ENCODE results near the gene RCBTB1. TPM values are rescaled to one million over a fixed set of nuclear protein-coding genes. Genes with fewer than 3 reads are reported as not detected.

The RCBTB1 gene
- total and polyA plus RNA-seq, 2 donors (not counting 3 experiments of a cell fraction or from before 2014, with no cell fraction given) = 12.1 to 23.8 TPM

DNA sequence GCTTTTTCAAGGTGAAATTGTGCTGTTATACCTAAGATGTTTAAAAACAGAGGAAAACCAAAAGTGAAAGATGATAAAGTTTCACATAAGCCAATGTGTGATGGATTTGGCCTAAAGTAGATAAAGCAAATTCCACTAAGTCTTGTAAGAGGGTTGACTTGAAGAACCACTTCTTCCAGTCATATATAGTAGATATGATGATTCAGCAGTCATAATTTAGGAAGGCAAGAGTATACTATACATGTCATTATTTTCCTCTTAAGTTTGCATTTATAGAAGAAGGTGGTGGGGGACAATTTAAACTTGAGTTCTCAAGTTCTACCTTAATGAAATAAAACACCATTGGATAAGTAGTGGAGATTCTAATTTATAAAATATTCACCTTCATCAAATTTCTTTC lies 52.3 kb downstream of the RCBTB1 start:
- Histone ChIP-seq H3K9ac (replicated peaks; ENCODE audit: extremely low read depth, insufficient read depth, low read length) (no peak overlapping the region), H3K9me3 (replicated peaks; ENCODE audit: control insufficient read depth, insufficient read depth, low read length) (no peaks in the 10 kb centered on the region), H3K27me3 (ENCODE audit: control insufficient read depth in 2 of 2, insufficient read depth in 2 of 2, low read length in 2 of 2) (no peaks in the 10 kb centered on the region), H3K27ac (ENCODE audit: insufficient read depth, low read depth, low read length) (no peak overlapping the region), H4K20me1 (replicated peaks; ENCODE audit: control insufficient read depth, extremely low read depth, insufficient read depth, low read length) (no peaks in the 10 kb centered on the region), H3K9me1 (replicated peaks; ENCODE audit: control insufficient read depth, extremely low read depth, insufficient read depth, low read length) (no peaks in the 10 kb centered on the region), H3K4me1 (ENCODE audit: control insufficient read depth, extremely low read depth, insufficient read depth, low read length) (no peaks in the 10 kb centered on the region), H3K79me2 (ENCODE audit: control insufficient read depth, insufficient read depth, low read length) (no peaks in the 10 kb centered on the region), H2AFZ (ENCODE audit: low read depth, low read length) (no peak overlapping the region), H3K36me3 (ENCODE audit: control insufficient read depth in 2 of 2, extremely low read depth in 1 of 2, insufficient read depth in 2 of 2, low read length in 2 of 2) (peaks cover 0 to 6% of the 10 kb centered on the region in 2 experiments), H3K4me3 (replicated peaks in 1 of 3; ENCODE audit: insufficient read depth in 1 of 3, low read depth in 1 of 3, low read length in 3 of 3) (no peak overlapping the region), H3K4me2 (ENCODE audit: insufficient read depth, low read length) (no peak overlapping the region)
- dilution Hi-C loops (cut with MboI; ENCODE audit: extremely low pct_ligation_motif_present, low sequenced_read_pairs) (no loop called here), intact Hi-C loops (cut with micrococcal nuclease) (no loop called here)
- DNase-seq (ENCODE audit: low read depth, low spot score) = no peak
- TF ChIP-seq MAX (IDR thresholded peaks at IDR 0.05; ENCODE audit: insufficient read depth, insufficient read length) (no peak), POLR2AphosphoS5 (IDR thresholded peaks at IDR 0.05; ENCODE audit: insufficient read depth, low read depth, low read length) (no peak), FOS (IDR thresholded peaks at IDR 0.05; ENCODE audit: borderline replicate concordance, insufficient read depth, low read length) (no peak), POLR2A (IDR thresholded peaks at IDR 0.05; ENCODE audit: low read depth, low read length) (no peak), MYC (IDR thresholded peaks at IDR 0.05; ENCODE audit: low read depth, low read length) (no peak)
- FAIRE-seq = no peak
- no TSS peak for BruUV-seq (replicated peaks)
- ChIA-PET POLR2A (no interaction called here), CTCF (no interaction called here)

- Histone ChIP-seq H2AFZ (ENCODE audit: low read depth, low read length) (no peak overlapping the region), H3K36me3 (ENCODE audit: control insufficient read depth in 2 of 2, extremely low read depth in 1 of 2, insufficient read depth in 2 of 2, low read length in 2 of 2) (peaks cover 0 to 6% of the 10 kb centered on the region in 2 experiments), H3K79me2 (ENCODE audit: control insufficient read depth, insufficient read depth, low read length) (no peaks in the 10 kb centered on the region), H3K4me3 (replicated peaks in 1 of 3; ENCODE audit: insufficient read depth in 1 of 3, low read depth in 1 of 3, low read length in 3 of 3) (no peak overlapping the region), H4K20me1 (replicated peaks; ENCODE audit: control insufficient read depth, extremely low read depth, insufficient read depth, low read length) (no peaks in the 10 kb centered on the region), H3K9me3 (replicated peaks; ENCODE audit: control insufficient read depth, insufficient read depth, low read length) (no peaks in the 10 kb centered on the region), H3K27ac (ENCODE audit: insufficient read depth, low read depth, low read length) (no peak overlapping the region), H3K9me1 (replicated peaks; ENCODE audit: control insufficient read depth, extremely low read depth, insufficient read depth, low read length) (no peaks in the 10 kb centered on the region), H3K27me3 (ENCODE audit: control insufficient read depth in 2 of 2, insufficient read depth in 2 of 2, low read length in 2 of 2) (no peaks in the 10 kb centered on the region), H3K4me1 (ENCODE audit: control insufficient read depth, extremely low read depth, insufficient read depth, low read length) (no peaks in the 10 kb centered on the region), H3K4me2 (ENCODE audit: insufficient read depth, low read length) (no peak overlapping the region), H3K9ac (replicated peaks; ENCODE audit: extremely low read depth, insufficient read depth, low read length) (no peak overlapping the region)
- CTCF ChIA-PET = no interaction called here
- DNase-seq (ENCODE audit: low read depth, low spot score) (no peak), FAIRE-seq (no peak)
- BruUV-seq (replicated peaks) = no TSS peak
- TF ChIP-seq EZH2 (IDR thresholded peaks at IDR 0.05; ENCODE audit: borderline replicate concordance, low read depth, low read length, severe bottlenecking) (no peak), FOS (IDR thresholded peaks at IDR 0.05; ENCODE audit: borderline replicate concordance, insufficient read depth, low read length) (no peak), MAX (IDR thresholded peaks at IDR 0.05; ENCODE audit: insufficient read depth, insufficient read length) (no peak)
- POLR2A ChIA-PET = no interaction called here
- dilution Hi-C loops (cut with MboI; ENCODE audit: extremely low pct_ligation_motif_present, low sequenced_read_pairs) (no loop called here), intact Hi-C loops (cut with micrococcal nuclease) (no loop called here)
Observed at GRCh38 chr13:49532593-49532992, 52.8 kb downstream of the RCBTB1 start.
